AG04449 (cell line): ENCODE results near the gene MESD.

Experiments
- CTCF ChIA-PET: fragments of 350-600 bp; formaldehyde crosslinking; extraction: SDS; loops from one replicate; lab custom pipeline; 2021; ENCODE audit warnings: antibody characterized with exemption; lab: Yijun Ruan, JAX
- POLR2A ChIA-PET: fragments of 400-600, 350-600 bp; formaldehyde crosslinking; extraction: SDS; loops from one replicate; lab custom pipeline; 2020; ENCODE audit warnings: antibody characterized with exemption, inconsistent platforms; lab: Yijun Ruan, JAX
- DNase-seq: peaks from one replicate; pipeline ENCODE4 v3.0.0-alpha.2; 2010; ENCODE audit warnings: low read depth, low spot score
- H3K4me3 ChIP-seq: 2 replicates; pipeline ENCODE4 v1.5.1; 2011; ENCODE audit warnings: low read depth, mild to moderate bottlenecking, control low read depth, low read length
- CTCF ChIP-seq: IDR thresholded peaks from one replicate; pipeline ENCODE4 v1.5.1; 2011; ENCODE audit warnings: mild to moderate bottlenecking, moderate library complexity, low read length, control low read depth, inconsistent platforms; ENCODE audit not compliant: insufficient read depth; ENCODE audit errors: missing control alignments

Gene MESD

GRCh38 chr15:81002331-81003096, 12.9 kb upstream of the MESD start:
- H3K4me3 ChIP-seq, result peak overlapping the region; percentile 83
- TF ChIP-seq CTCF, result no peak
- POLR2A ChIA-PET, result interaction anchor here (1.2 kb wide), 1 partner anchor 18 kb away, joined by 4 read pairs; no protein-coding TSS in a partner anchor
- CTCF ChIA-PET, result interaction anchor here (0.5 to 7.0 kb wide), 4 partner anchors 10 to 264 kb away, joined by 3 to 36 read pairs (median 4); no protein-coding TSS in a partner anchor
- no peak for DNase-seq

DNA sequence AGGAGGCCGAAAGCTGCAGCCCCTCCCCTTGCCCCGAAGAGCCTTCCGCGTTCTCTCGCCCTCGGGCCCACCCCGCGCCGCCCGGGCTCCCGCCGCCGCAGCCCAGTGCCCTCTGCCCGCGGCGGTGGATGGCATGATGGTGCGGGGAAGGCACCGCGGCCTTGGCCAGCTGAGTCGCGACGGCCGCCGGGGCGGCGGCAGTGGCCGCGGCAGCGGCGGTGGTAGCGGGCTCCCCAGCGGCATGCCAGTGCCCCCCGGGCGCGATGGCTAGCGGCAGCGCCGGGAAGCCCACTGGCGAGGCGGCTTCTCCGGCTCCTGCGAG, 12.4 kb upstream of the MESD start:
- no peak for DNase-seq
- peak overlapping the region; percentile 83 for H3K4me3 ChIP-seq
- CTCF ChIA-PET, result interaction anchor here (0.8 to 7.0 kb wide), 6 partner anchors 11 to 546 kb away, joined by 3 to 36 read pairs (median 4); no protein-coding TSS in a partner anchor
- no peak for TF ChIP-seq CTCF
- POLR2A ChIA-PET, result interaction anchor here (1.2 kb wide), 1 partner anchor 18 kb away, joined by 4 read pairs; no protein-coding TSS in a partner anchor

DNA sequence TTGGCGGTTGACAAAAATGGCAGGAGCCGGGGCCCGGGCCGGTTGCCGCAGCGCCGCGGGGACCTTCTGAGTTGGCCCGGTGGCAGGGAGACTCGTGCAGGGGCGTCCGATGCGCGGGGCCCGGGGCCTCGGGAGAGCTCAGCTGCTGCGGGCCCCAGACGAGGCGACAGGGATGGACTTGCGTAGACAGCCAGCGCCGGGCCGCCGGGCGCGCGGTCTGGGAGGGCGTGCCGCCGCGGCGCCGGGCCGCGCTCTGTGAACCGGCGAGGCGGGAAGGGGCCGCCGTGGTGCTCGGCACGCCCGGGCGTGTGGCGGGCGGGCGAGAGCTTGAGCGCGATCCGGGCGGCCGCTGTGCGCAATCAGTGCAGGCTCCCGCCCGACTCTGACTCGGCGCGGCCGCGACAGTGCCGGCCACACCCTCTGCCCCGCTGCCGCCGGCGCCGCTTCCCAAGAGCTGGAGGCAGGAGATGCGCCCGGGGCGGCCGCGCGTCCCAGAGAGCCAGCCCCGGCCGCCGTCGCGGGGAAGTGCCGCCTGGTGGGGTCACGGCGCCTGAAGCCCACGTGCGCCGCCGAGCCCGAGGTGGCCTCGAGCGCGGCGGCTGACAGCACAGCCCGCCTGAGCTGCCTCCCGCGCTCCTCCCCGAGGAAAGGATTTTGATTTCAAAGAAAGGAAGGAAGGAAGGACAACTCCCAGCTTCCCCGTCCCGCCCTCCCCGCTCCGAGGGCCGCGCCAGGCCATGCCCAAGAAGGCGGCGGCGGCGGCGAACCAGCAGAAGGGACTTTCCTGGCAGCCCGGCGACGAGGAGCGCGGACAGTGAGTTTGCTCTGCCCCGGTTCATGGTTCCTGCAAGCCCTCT, 11.8 kb upstream of the MESD start:
- no peak for TF ChIP-seq CTCF
- peak overlapping the region; percentile 83 for H3K4me3 ChIP-seq
- ChIA-PET CTCF (interaction anchor here (0.7 to 7.0 kb wide), 7 partner anchors 11 to 546 kb away, joined by 3 to 36 read pairs (median 4); no protein-coding TSS in a partner anchor), POLR2A (interaction anchor here (1.2 to 1.8 kb wide), 3 partner anchors 10 to 91 kb away, joined by 3 to 9 read pairs (median 4); no protein-coding TSS in a partner anchor)
- DNase-seq, result no peak

DNA sequence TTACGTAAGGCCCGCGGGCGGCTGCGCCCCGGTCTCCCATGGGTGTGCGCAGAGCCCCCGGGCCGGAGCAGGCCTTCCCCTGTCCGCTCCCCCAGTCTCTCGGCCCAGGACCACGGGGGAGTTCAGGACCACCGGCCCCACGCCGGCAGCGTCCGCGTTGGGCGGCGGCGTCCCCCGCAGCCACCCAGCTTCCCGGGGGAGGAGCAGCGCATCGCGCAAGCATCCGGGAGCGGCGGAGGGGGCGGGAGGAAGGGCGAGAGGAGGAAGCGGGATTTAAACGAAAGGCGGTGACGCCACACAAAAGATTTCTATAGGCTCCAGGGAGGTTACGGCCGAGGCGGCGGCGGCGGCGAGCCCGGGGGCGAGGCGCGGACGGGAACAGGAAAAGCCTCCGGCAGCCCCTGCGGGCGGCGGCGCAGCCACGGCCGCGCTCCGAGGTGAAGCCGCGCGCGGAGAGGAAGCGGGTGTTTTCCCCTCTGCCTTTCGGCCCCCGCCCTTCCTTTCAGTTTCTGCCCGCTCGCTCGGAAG, 11.1 kb upstream of the MESD start, which contains the start of gene TLNRD1:
TSS of gene TLNRD1 (plus strand) at position 300 of the 528 bp plus-strand sequence. CDS start 1,349 bp downstream, outside the sequence.
- peak; percentile 38 for DNase-seq
- ChIA-PET POLR2A (interaction anchor here (1.4 to 1.8 kb wide), 2 partner anchors 10 to 92 kb away, joined by 3 to 9 read pairs; no protein-coding TSS in a partner anchor), CTCF (interaction anchor here (0.7 to 7.0 kb wide), 4 partner anchors 10 to 545 kb away, joined by 4 to 36 read pairs (median 4); no protein-coding TSS in a partner anchor)
- peak within 1 kb of the TSS; percentile 83 for H3K4me3 ChIP-seq
- no peak for TF ChIP-seq CTCF

GRCh38 chr15:81000144-81000623, 10.6 kb upstream of the MESD start:
- POLR2A ChIA-PET, result interaction anchor here (1.4 to 1.8 kb wide), 2 partner anchors 9 to 92 kb away, joined by 3 to 9 read pairs; no protein-coding TSS in a partner anchor
- CTCF ChIA-PET, result interaction anchor here (0.9 to 7.0 kb wide), 3 partner anchors 9 to 266 kb away, joined by 3 to 36 read pairs (median 5); no protein-coding TSS in a partner anchor
- TF ChIP-seq CTCF, result no peak
- no peak for DNase-seq
- H3K4me3 ChIP-seq, result peak overlapping the region; percentile 83
